HepG2 (cell line): Measurements from ENCODE around the gene PLAA. TPM values are rescaled to one million over a fixed set of nuclear protein-coding genes. Genes with fewer than 3 reads are reported as not detected.
A peak's percentile ranks its signal among the peaks of the same experiment; 100 is the strongest.

Experiments
- FOXK2 ChIP-seq: fragments of 450-650 bp; IDR thresholded peaks from 2 replicates; pipeline ENCODE4 v1.6.1; 2016
- HDAC1 ChIP-seq: sonication (generic); formaldehyde crosslinking; IDR thresholded peaks from 2 replicates; pipeline ENCODE4 v1.5.1; 2020; ENCODE audit warnings: mild to moderate bottlenecking, missing genetic modification reagents
- HOMEZ ChIP-seq: IDR thresholded peaks from 2 replicates; pipeline ENCODE4 v1.6.1; 2016; ENCODE audit warnings: low read depth
- HOXD1 ChIP-seq: sonication (generic); formaldehyde crosslinking; IDR thresholded peaks from 2 replicates; pipeline ENCODE4 v1.5.0; 2020; ENCODE audit warnings: missing genetic modification reagents
- IRF2 ChIP-seq: IDR thresholded peaks from 2 replicates; pipeline ENCODE4 v1.6.1; 2018; ENCODE audit warnings: missing genetic modification reagents, missing compliant biosample characterization
- ISX ChIP-seq: sonication (generic); formaldehyde crosslinking; conservative IDR thresholded peaks from 2 replicates; pipeline ENCODE4 v1.5.0; 2020; ENCODE audit warnings: missing genetic modification reagents
- KLF13 ChIP-seq: sonication (generic); formaldehyde crosslinking; IDR thresholded peaks from 2 replicates; pipeline ENCODE4 v1.4.0; 2020; ENCODE audit warnings: mild to moderate bottlenecking, missing genetic modification reagents
- MXD3 ChIP-seq: IDR thresholded peaks from 2 replicates; pipeline ENCODE4 v1.6.1; 2016; ENCODE audit warnings: mild to moderate bottlenecking, missing biosample characterization, missing genetic modification reagents
- NFAT5 ChIP-seq: sonication (generic); formaldehyde crosslinking; IDR thresholded peaks from 2 replicates; pipeline ENCODE4 v1.4.0; 2020; ENCODE audit warnings: missing genetic modification reagents
- PCBP2 ChIP-seq: fragments of 200-400 bp; formaldehyde crosslinking; optimal IDR thresholded peaks from 2 replicates; pipeline ENCODE3; 2018; ENCODE audit warnings: low read length, low read depth; ENCODE audit not compliant: poor library complexity, severe bottlenecking
- POGK ChIP-seq: sonication (generic); formaldehyde crosslinking; conservative IDR thresholded peaks from 2 replicates; pipeline ENCODE4 v1.8.0; 2022; ENCODE audit warnings: mild to moderate bottlenecking, moderate library complexity, missing genetic modification reagents
- RBAK ChIP-seq: sonication (generic); formaldehyde crosslinking; IDR thresholded peaks from 2 replicates; pipeline ENCODE4 v1.5.1; 2020; ENCODE audit warnings: mild to moderate bottlenecking, missing genetic modification reagents
- RCOR2 ChIP-seq: IDR thresholded peaks from 2 replicates; pipeline ENCODE4 v1.6.1; 2016; ENCODE audit warnings: missing biosample characterization, missing genetic modification reagents
- REPIN1 ChIP-seq: sonication (generic); formaldehyde crosslinking; IDR thresholded peaks from 2 replicates; pipeline ENCODE4 v1.8.0; 2022; ENCODE audit warnings: missing genetic modification reagents, low read depth, mild to moderate bottlenecking, borderline replicate concordance
- SOX5 ChIP-seq: IDR thresholded peaks from 2 replicates; pipeline ENCODE4 v1.6.1; 2016; ENCODE audit warnings: borderline replicate concordance
- TCF7L2 ChIP-seq: IDR thresholded peaks from 2 replicates; pipeline ENCODE4 v1.6.1; 2011; ENCODE audit warnings: mild to moderate bottlenecking, low read depth, low read length, moderate library complexity
- ZBTB8A ChIP-seq: sonication (generic); formaldehyde crosslinking; IDR thresholded peaks from 2 replicates; pipeline ENCODE4 v1.4.0; 2020; ENCODE audit warnings: mild to moderate bottlenecking, low read depth, missing genetic modification reagents, borderline replicate concordance
- ZFAT ChIP-seq: sonication (generic); formaldehyde crosslinking; conservative IDR thresholded peaks from 2 replicates; pipeline ENCODE4 v1.8.1; 2023; ENCODE audit warnings: missing genetic modification reagents, inconsistent platforms
- ZNF138 ChIP-seq: sonication (generic); formaldehyde crosslinking; IDR thresholded peaks from 2 replicates; pipeline ENCODE4 v1.5.0; 2020; ENCODE audit warnings: mild to moderate bottlenecking, low read depth, missing genetic modification reagents
- ZNF326 ChIP-seq: sonication (generic); formaldehyde crosslinking; IDR thresholded peaks from 2 replicates; pipeline ENCODE4 v1.4.0; 2020; ENCODE audit warnings: missing genetic modification reagents, borderline replicate concordance
- ZNF510 ChIP-seq: sonication (generic); formaldehyde crosslinking; IDR thresholded peaks from 2 replicates; pipeline ENCODE4 v1.4.0; 2020; ENCODE audit warnings: low read depth, mild to moderate bottlenecking, missing genetic modification reagents
- ZSCAN12 ChIP-seq: sonication (generic); formaldehyde crosslinking; IDR thresholded peaks from 2 replicates; pipeline ENCODE4 v1.9.0; 2021; ENCODE audit warnings: mild to moderate bottlenecking, missing genetic modification reagents
- polyA plus RNA-seq, 8 experiments: library from polyadenylated mRNA; depleted of rRNA in 3 of 8; stranded (reverse) in 7 of 8; unstranded in 1 of 8; fragments of >200 nt; fragmentation: Illumina TruSeq in 4 of 8; extraction: Trizol in 4 of 8; gene quantifications; 2 replicates each; pipeline versions ENCODE4 v1.2.1 to v1.2.3, GENCODE V29; 2011 to 2016; ENCODE audit warnings: low read depth in 4 of 8, missing spikeins in 1 of 8, mixed read lengths in 1 of 8; ENCODE audit not compliant: insufficient read depth in 1 of 8
- total RNA-seq, 5 experiments: library from RNA; depleted of rRNA; stranded (reverse); fragments of >200 nt; fragmentation: Illumina TruSeq; extraction: Trizol; gene quantifications; 2 replicates each; pipeline ENCODE4 v1.2.3, GENCODE V29; 2016; ENCODE audit warnings: low read depth in 1 of 5

Gene PLAA
- total and polyA plus RNA-seq, 2 of the 13 experiments (the other 11 are each of a cell fraction or from before 2014, with no cell fraction given): 5.8 to 22.9 TPM

GRCh38 chr9:26892251-26893029 is 54.6 kb downstream of the PLAA start, which contains the start of gene CAAP1 (continued):
- TF ChIP-seq NFAT5 (CRISPR knock-in tag) (no peak), ZNF326 (CRISPR knock-in tag) (no peak), KLF13 (CRISPR knock-in tag) (no peak), IRF2 (CRISPR knock-in tag) (peak; percentile 90; the same call in 1 of the 2 replicates), REPIN1 (CRISPR knock-in tag) (peak; percentile 78; the same call in 1 of the 2 replicates), HDAC1 (CRISPR knock-in tag) (peak; percentile 96), HOXD1 (CRISPR knock-in tag) (peak; percentile 80), ZNF510 (CRISPR knock-in tag) (peak; percentile 90), SOX5 (CRISPR knock-in tag) (no peak), RBAK (CRISPR knock-in tag) (peak; percentile 68; the same call in 1 of the 2 replicates), HOMEZ (CRISPR knock-in tag) (peak; percentile 35), TCF7L2 (no peak), ZNF138 (peak; percentile 33; the same call in 1 of the 2 replicates), MXD3 (CRISPR knock-in tag) (peak; percentile 90), ZSCAN12 (no peak), RCOR2 (no peak), ZFAT (0 out of 2 replicates have a peak, but pooled peaks have one; percentile 18), FOXK2 (peak; percentile 29; the same call in 1 of the 2 replicates), POGK (CRISPR knock-in tag) (peak; percentile 61; the same call in 1 of the 2 replicates), ZBTB8A (CRISPR knock-in tag) (no peak), ISX (CRISPR knock-in tag) (no peak), PCBP2 (no peak)
